Measurements from ENCODE around the gene ACTMAP. TPM values are rescaled to one million over a fixed set of nuclear protein-coding genes. Genes with fewer than 3 reads are reported as not detected.

The ACTMAP gene
- total and polyA plus RNA-seq, 9 of the 15 experiments (the other 6 are each of a cell fraction or from before 2014, with no cell fraction given), result 1.7 to 16.6 (median 4.9) TPM

- TF ChIP-seq TEAD4 (IDR thresholded peaks at IDR 0.05; ENCODE audit: low read length) (peak; percentile 8; the same call in 1 of the 2 replicates), TEAD4 (CRISPR knock-in tag; IDR thresholded peaks at IDR 0.05; ENCODE audit: borderline replicate concordance) (no peak), YY1 (IDR thresholded peaks at IDR 0.05; ENCODE audit: borderline replicate concordance in 1 of 3, control insufficient read depth in 1 of 3, extremely low read depth in 1 of 3, insufficient read depth in 3 of 3, insufficient read length in 1 of 3, insufficient replicate concordance in 2 of 3, low read depth in 1 of 3, low read length in 2 of 3) (peak in 1 of 3 experiments; percentile 56), USF1 (CRISPR knock-in tag; IDR thresholded peaks at IDR 0.05) (no peak), NCOA4 (IDR thresholded peaks at IDR 0.05; ENCODE audit: partially characterized antibody) (peak; percentile 26), KHSRP (IDR thresholded peaks at IDR 0.05) (0 out of 2 replicates have a peak, but pooled peaks have one; percentile 22), ZBTB33 (CRISPR knock-in tag; IDR thresholded peaks at IDR 0.05) (peak; percentile 25; the same call in 1 of the 2 replicates), ZBTB7A (IDR thresholded peaks at IDR 0.05; ENCODE audit: borderline replicate concordance, control insufficient read depth, low read depth, low read length) (no peak), NKRF (IDR thresholded peaks at IDR 0.05; ENCODE audit: borderline replicate concordance) (0 out of 2 replicates have a peak, but pooled peaks have one; percentile 53), KDM5B (IDR thresholded peaks at IDR 0.05; ENCODE audit: insufficient replicate concordance, low read depth, low read length) (peak; percentile 87), EZH2 (IDR thresholded peaks at IDR 0.05; ENCODE audit: borderline replicate concordance, low read depth, low read length) (no peak), BHLHE40 (IDR thresholded peaks at IDR 0.05; ENCODE audit: low read length) (peak; percentile 71), ZHX1 (conservative IDR thresholded peaks at IDR 0.05; ENCODE audit: low read length) (0 out of 2 replicates have a peak, but pooled peaks have one; percentile 33), PHF21A (IDR thresholded peaks at IDR 0.05; ENCODE audit: borderline replicate concordance, low read depth) (no peak), ARNT (IDR thresholded peaks at IDR 0.05) (peak in 1 of 2 experiments; percentile 77; a peak in 2 of 4 replicates), CGGBP1 (CRISPR knock-in tag; IDR thresholded peaks at IDR 0.05) (no peak), NFRKB (IDR thresholded peaks at IDR 0.05; ENCODE audit: low read depth) (peak; percentile 59; the same call in 1 of the 2 replicates), NR4A1 (CRISPR knock-in tag; IDR thresholded peaks at IDR 0.05) (no peak), NR4A1 (tag; IDR thresholded peaks at IDR 0.05) (peak; percentile 77; the same call in 1 of the 2 replicates)
Measured at GRCh38 chr19:40797963-40798682, 47.8 kb upstream of the ACTMAP start (continued).

All from K562 (cell line).